ENCODE measurements around the gene NEUROD4. TPM values are rescaled to one million over a fixed set of nuclear protein-coding genes. Genes with fewer than 3 reads are reported as not detected.

The NEUROD4 gene
- total RNA-seq, 4 donors from 2014 or later, result not detected

- no peak for TF ChIP-seq CTCF (IDR thresholded peaks at IDR 0.05; ENCODE audit: low read depth)
These were observed 29.9 kb upstream of the NEUROD4 start for GRCh38 chr12:54989829-54990228.

- no peak for TF ChIP-seq CTCF (IDR thresholded peaks at IDR 0.05; ENCODE audit: low read depth)
These were observed 28.4 kb upstream of the NEUROD4 start for GRCh38 chr12:54991161-54991990.

GRCh38 chr12:54991991-54992375 lies 27.8 kb upstream of the NEUROD4 start:
- no peak for TF ChIP-seq CTCF (IDR thresholded peaks at IDR 0.05; ENCODE audit: low read depth)

- TF ChIP-seq CTCF (IDR thresholded peaks at IDR 0.05; ENCODE audit: low read depth), result no peak
These were observed 26.5 kb upstream of the NEUROD4 start for GRCh38 chr12:54993181-54993835.

- TF ChIP-seq CTCF (IDR thresholded peaks at IDR 0.05; ENCODE audit: low read depth), result no peak
These were observed 23.6 kb upstream of the NEUROD4 start for GRCh38 chr12:54996205-54996604.

GRCh38 chr12:54997929-54998522 lies 21.7 kb upstream of the NEUROD4 start:
- no peak for TF ChIP-seq CTCF (IDR thresholded peaks at IDR 0.05; ENCODE audit: low read depth)

GRCh38 chr12:54998958-54999510 lies 20.7 kb upstream of the NEUROD4 start:
- no peak for TF ChIP-seq CTCF (IDR thresholded peaks at IDR 0.05; ENCODE audit: low read depth)
